ENCODE measurements around the gene RANBP3.
"Not testable (repeated sequence)": the region's sequence is repeated elsewhere in the genome, so short reads cannot be mapped to it uniquely, and the experiment has no call there.

Gene RANBP3

DNA sequence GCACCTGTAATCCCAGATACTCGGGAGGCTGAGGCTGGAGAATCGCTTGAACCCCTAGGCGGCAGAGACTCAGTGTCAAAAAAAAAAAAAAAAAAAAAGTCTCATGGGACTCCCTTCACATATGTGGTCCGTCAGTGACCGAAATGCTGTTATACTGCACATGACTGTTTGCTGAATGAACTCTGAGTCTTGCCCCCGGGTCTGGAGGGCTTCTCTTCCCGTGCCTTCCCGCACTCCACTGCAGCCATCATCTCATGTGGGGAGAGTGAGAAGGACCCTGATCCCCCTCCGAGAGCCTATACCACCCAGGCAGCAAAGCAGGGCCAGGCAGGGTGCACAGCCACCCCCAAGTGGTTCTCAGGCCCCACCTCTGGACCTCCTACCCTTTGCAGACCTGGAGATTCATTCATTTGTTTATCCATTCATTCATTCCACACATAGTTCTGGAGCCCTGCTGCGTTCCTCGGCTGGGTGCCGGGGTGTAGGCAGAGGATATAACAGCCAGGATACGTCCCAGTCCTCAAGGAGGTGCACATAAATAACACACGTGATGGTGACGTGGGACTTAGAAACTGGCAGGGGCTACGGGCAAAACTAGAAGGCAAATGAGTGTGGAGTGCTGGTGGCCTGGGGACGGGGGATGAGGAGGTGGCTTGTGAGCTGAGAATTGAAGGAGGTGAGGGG is 88.5 kb downstream of the RANBP3 start:
- no peak for DNase-seq (ENCODE audit: low read depth in 2 of 2)

- not testable (repeated sequence) for DNase-seq (ENCODE audit: low read depth in 2 of 2)
These were observed 93.7 kb downstream of the RANBP3 start for GRCh38 chr19:5884065-5884811.

DNA sequence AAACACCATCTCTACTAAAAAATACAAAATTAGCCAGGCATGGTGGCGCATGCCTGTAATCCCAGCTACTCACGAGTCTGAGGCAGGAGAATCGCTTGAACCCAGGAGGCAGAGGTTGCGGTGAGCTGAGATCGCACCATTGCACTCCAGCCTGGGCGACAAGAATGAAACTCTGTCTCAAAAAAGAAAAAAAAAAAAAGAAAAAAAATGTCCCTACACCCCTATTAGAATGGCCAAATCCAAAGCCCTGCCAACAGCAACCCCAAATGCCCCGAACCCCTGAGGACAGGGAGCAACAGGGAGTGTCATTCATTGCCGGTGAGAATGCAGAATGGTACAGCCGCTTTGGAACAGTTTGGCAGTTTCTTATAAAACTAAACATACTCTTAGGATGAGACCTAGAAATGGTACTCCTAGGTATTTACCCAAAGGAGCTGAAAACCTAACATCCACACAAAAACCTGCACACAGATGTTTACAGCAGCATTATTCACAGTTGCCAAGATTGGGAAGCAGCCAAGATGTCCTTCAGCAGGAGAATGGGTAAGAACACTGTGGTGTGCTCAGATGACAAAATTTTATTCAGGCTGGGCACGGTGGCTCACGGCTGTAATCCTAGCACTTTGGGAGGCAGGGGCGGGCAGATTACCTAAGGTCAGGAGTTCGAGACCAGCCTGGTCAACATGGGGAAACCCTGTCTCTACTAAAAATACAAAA is 94.6 kb downstream of the RANBP3 start:
- DNase-seq (ENCODE audit: low read depth in 2 of 2), result not testable (repeated sequence)

DNA sequence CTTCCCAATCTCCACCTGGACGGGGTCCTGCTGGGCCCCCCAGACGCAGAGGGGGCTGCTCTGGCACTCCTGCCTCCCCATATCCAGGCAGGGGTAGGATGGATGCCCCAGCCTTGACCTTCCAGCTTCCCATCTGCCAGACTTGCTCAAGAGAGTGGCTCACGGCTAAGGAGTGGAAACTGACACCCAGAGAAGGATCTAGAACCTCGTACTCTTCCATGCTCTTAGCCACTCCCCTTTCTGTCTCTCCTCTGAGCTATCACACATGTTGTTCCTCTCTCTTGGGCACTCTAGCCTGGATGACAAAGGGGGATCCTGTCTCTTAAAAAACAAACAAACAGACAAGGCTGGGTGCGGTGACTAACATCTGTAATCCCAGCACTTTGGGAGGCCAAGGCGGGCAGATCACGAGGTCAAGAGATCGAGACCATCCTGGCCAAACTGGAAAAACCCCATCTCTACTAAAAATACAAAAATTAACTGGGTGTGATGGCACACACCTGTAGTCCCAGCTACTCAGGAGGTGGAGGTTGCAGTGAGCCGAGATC is 95.4 kb downstream of the RANBP3 start:
- no peak for DNase-seq (ENCODE audit: low read depth in 2 of 2)

GRCh38 chr19:5881543-5882299 is 96.2 kb downstream of the RANBP3 start:
- no peak for DNase-seq (ENCODE audit: low read depth in 2 of 2)

DNA sequence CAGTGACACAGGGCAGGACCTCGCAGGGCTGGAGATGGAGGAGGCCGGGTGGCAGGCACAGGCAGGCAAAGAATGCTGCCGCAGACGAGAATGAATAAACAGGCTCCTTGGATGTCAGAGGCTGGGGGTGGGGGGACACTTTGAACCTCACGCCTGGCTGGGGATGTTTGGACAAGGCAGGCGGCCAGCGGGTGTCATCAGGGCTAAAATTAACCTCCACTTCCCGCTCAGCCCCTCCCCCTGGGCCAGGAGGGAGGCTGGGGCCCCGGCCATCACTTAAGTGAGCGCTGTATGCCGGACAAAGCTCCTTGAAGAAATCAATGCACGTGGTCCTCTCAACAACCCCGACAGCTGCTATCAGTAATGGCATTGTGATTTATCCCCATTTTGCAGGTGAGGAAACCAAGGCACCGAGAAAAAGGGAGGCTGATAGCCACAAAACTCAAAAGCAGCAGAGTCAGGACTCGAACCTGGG is 97.3 kb downstream of the RANBP3 start:
- DNase-seq (ENCODE audit: low read depth in 2 of 2), result no peak

DNA sequence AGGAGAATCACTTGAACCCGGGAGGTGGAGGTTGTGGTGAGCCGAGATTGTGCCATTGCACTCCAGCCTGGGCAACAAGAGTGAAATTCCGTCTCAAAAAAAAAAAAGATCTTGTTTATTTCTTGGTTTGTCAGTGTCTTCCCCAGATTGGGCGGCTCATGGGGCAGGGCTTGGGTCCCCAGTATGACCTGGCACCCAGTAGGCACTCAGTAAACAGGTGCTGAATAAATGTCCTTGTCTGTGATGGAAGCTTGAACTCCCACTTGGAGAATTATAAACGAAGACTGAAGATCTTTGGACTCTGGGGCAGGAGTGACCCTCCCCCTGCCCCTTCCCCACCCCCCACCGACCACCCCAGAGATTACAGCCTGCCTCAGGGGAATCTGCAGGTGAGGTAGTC is 97.7 kb downstream of the RANBP3 start:
- DNase-seq (ENCODE audit: low read depth in 2 of 2), result no peak

- DNase-seq (ENCODE audit: low read depth in 2 of 2), result no peak
These were observed 100.1 kb downstream of the RANBP3 start for GRCh38 chr19:5877882-5878281.

- DNase-seq (ENCODE audit: low read depth in 2 of 2), result no peak
These were observed 100.5 kb downstream of the RANBP3 start for GRCh38 chr19:5877427-5877826.

DNA sequence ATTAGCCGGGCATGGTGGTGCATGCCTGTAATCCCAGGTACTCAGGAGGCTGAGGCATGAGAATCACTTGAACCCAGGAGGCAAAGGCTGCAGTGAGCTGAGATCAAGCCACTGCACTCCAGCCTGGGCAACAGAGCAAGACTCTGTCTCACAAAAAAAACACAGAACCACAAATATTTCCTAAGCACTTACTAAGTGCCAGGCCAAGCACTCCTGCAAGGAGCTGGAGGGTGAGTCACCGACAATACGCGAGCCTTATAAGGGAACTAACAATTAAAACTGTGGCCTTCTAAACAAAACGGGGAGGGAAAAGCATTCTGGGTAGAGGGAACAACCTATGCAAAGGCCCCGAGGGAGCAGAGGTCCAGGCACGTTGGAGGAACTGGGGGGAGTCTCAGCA is 103.4 kb downstream of the RANBP3 start:
- not testable (repeated sequence) for DNase-seq (ENCODE audit: low read depth in 2 of 2)

DNA sequence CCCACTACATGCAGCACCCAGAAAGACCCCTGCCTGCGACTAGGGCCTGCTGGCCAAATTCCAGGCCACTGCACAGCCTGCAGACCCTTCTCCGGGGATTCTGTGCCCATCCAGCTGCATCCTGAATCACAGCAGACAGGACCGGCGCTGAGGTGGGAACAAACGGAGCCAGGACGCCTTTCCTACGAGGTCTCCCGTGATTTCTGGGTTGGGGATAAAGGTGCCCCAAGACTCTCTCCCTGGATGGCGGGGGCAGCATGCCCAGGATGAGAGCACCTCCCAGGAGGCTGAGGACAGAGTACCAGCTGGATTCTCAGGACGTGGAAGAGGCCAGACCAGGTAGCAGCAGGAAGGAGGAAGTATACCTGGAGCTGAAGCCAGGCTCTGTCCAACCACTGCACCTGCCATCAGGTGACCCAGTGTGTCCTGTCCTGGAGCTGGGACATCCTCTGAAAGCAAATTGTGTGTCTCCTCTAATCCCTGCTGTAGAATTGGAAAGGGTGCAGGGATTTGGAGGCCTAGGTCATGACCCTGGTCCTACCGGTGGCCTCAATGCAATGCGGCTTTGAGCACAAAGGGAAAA is 104.2 kb downstream of the RANBP3 start:
- no peak for DNase-seq (ENCODE audit: low read depth in 2 of 2)

GRCh38 chr19:5870986-5871394 is 107.0 kb downstream of the RANBP3 start:
- no peak for DNase-seq (ENCODE audit: low read depth in 2 of 2)

DNA sequence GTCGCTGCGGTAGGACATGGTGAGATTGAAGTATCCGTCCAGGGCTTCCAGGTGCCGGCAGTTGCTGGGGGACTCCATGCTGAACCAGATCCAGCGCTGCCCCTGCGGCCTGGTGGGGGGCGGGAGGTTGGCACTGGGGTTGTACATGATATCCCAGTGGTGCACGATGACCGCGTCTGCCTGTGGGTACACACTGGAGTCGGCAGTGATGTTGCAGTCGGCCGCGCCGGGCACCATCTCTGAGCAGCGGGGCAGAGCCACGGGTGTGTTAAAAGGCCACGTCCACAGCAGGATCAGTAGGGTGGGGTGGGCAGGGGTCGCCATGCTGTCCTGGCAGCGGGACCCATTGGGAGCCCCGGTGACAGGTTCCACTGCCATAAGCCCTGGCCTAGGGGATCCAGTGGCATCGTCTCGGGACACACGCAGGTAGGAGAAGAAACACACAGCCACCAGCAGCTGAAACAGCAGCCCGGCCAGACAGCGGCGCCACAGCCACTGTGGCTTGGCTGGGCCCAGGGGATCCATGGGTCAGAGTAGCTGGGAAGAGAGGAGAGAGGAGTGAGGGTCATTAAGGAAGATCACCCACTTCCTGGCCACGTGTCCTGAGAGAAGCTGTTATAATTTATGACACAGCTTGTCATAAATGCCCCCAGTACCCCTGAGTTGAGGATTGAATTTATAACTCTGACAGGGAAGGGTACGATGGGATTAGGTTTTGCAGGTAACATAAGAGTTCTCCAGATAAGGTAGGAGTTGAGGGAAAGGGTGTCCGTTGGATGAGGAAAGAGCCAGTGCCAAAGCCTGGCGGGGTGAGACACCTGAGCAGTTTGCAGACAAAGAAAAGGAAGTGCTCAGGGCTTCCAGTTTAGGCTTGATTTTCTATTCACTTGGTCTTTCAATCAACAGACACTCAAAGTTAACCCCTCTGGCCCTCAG is 110.5 kb downstream of the RANBP3 start:
- DNase-seq (ENCODE audit: low read depth in 2 of 2), result no peak

Measured in stimulated activated CD4-positive, alpha-beta T cell treated with anti-CD3 and anti-CD28 coated beads, Interleukin-15, amount 100 ng/mL, for 48 hours (primary cell).